GM12891 (cell line): Measurements from ENCODE around the gene TSPAN4.

Source experiments
- DNase-seq: peaks from one replicate; pipeline ENCODE4 v3.0.0; 2011; ENCODE audit warnings: low spot score; ENCODE audit not compliant: insufficient read length
- FAIRE-seq: peaks from 2 replicates; lab custom pipeline; 2011; peaks lifted over from hg19 to GRCh38; lab: Jason Lieb, UNC
- PAX5 ChIP-seq: IDR thresholded peaks from 2 replicates; pipeline ENCODE4 v1.6.1; 2011; ENCODE audit warnings: low read length, moderate library complexity, mild to moderate bottlenecking; ENCODE audit not compliant: insufficient read depth, severe bottlenecking
- POLR2A ChIP-seq: IDR thresholded peaks from 2 replicates; pipeline ENCODE4 v1.6.1; 2011; ENCODE audit warnings: low read depth, low read length, control low read depth
- POLR2AphosphoS5 ChIP-seq: IDR thresholded peaks from 2 replicates; pipeline ENCODE4 v1.6.1; 2011; ENCODE audit warnings: low read depth, low read length, control low read depth
- POU2F2 ChIP-seq: IDR thresholded peaks from 2 replicates; pipeline ENCODE4 v1.6.1; 2011; ENCODE audit warnings: low read depth, mild to moderate bottlenecking, control low read depth, low read length, moderate library complexity
- SPI1 ChIP-seq: IDR thresholded peaks from 2 replicates; pipeline ENCODE4 v1.6.1; 2011; ENCODE audit warnings: low read depth, low read length, control low read depth
- TAF1 ChIP-seq: IDR thresholded peaks from 2 replicates; pipeline ENCODE4 v1.6.1; 2011; ENCODE audit warnings: low read depth, low read length, control low read depth

Gene TSPAN4

GRCh38 chr11:797296-798092 lies 45.2 kb upstream of the TSPAN4 start:
- DNase-seq (peak; percentile 87), FAIRE-seq (peak; percentile 91)
- TF ChIP-seq SPI1 (peak; percentile 31; the same call in 1 of the 2 replicates), POLR2AphosphoS5 (no peak; the same call in none of the 2 replicates), TAF1 (0 out of 2 replicates have a peak, but pooled peaks have one; percentile 3)

- TF ChIP-seq TAF1 (no peak), SPI1 (no peak), PAX5 (no peak), POU2F2 (no peak), POLR2AphosphoS5 (no peak), POLR2A (no peak; the same call in 1 of the 2 replicates)
- FAIRE-seq (peak; percentile 99), DNase-seq (peak; percentile 99)
Observed at GRCh38 chr11:798093-798713, 44.4 kb upstream of the TSPAN4 start, which contains the start of gene SLC25A22. Gene SLC25A22 (minus strand): TSS chr11:798281. CDS start chr11:795006, 3,275 bp downstream.

- TF ChIP-seq SPI1 (no peak), PAX5 (no peak), POU2F2 (no peak), POLR2A (no peak), POLR2AphosphoS5 (no peak), TAF1 (no peak)
- DNase-seq: no peak
- FAIRE-seq: no peak
Observed at GRCh38 chr11:799641-800316, 42.9 kb upstream of the TSPAN4 start.

GRCh38 chr11:800473-800872 lies 42.2 kb upstream of the TSPAN4 start:
- no peak for FAIRE-seq
- DNase-seq: no peak
- TF ChIP-seq SPI1: no peak
- TF ChIP-seq TAF1: no peak
- TF ChIP-seq POU2F2: no peak
- TF ChIP-seq POLR2A: no peak
- no peak for TF ChIP-seq POLR2AphosphoS5
- no peak for TF ChIP-seq PAX5

GRCh38 chr11:801097-801780 lies 41.4 kb upstream of the TSPAN4 start:
- FAIRE-seq: no peak
- no peak for DNase-seq
- no peak for TF ChIP-seq POLR2AphosphoS5
- no peak for TF ChIP-seq PAX5
- no peak for TF ChIP-seq SPI1
- TF ChIP-seq TAF1: no peak
- TF ChIP-seq POU2F2: no peak
- no peak for TF ChIP-seq POLR2A

GRCh38 chr11:802018-802617 lies 40.5 kb upstream of the TSPAN4 start:
- no peak for TF ChIP-seq POLR2A
- no peak for TF ChIP-seq POU2F2
- no peak for TF ChIP-seq PAX5
- TF ChIP-seq TAF1: no peak
- TF ChIP-seq POLR2AphosphoS5: no peak
- TF ChIP-seq SPI1: no peak
- FAIRE-seq (no peak), DNase-seq (no peak)

GRCh38 chr11:802693-803466 lies 39.8 kb upstream of the TSPAN4 start:
- TF ChIP-seq POU2F2 (no peak), PAX5 (no peak)
- no peak for FAIRE-seq
- no peak for DNase-seq

- no peak for DNase-seq
- FAIRE-seq: no peak
- TF ChIP-seq PAX5 (no peak), SPI1 (no peak), POLR2AphosphoS5 (no peak), POLR2A (no peak), TAF1 (no peak), POU2F2 (no peak)
Observed at GRCh38 chr11:803467-803742, 39.2 kb upstream of the TSPAN4 start.
